NCI-H524 treated with DMSO at 0.1 percent for 48 hours (cell line): ENCODE results near the gene PTH1R.
"Not testable (repeated sequence)": the region's sequence is repeated elsewhere in the genome, so short reads cannot be mapped to it uniquely, and the experiment has no call there.

Experiments used
- DNase-seq: peaks from one replicate; lab custom pipeline; 2025; lab: John Stamatoyannopoulos, UW

The PTH1R gene

GRCh38 chr3:46899151-46900006 is 21.9 kb downstream of the PTH1R start:
- no peak for DNase-seq

GRCh38 chr3:46900007-46900292 is 22.4 kb downstream of the PTH1R start:
- no peak for DNase-seq

- no peak for DNase-seq
Measured at GRCh38 chr3:46900356-46900755, 22.8 kb downstream of the PTH1R start.

GRCh38 chr3:46901061-46901460 is 23.5 kb downstream of the PTH1R start:
- no peak for DNase-seq

DNA sequence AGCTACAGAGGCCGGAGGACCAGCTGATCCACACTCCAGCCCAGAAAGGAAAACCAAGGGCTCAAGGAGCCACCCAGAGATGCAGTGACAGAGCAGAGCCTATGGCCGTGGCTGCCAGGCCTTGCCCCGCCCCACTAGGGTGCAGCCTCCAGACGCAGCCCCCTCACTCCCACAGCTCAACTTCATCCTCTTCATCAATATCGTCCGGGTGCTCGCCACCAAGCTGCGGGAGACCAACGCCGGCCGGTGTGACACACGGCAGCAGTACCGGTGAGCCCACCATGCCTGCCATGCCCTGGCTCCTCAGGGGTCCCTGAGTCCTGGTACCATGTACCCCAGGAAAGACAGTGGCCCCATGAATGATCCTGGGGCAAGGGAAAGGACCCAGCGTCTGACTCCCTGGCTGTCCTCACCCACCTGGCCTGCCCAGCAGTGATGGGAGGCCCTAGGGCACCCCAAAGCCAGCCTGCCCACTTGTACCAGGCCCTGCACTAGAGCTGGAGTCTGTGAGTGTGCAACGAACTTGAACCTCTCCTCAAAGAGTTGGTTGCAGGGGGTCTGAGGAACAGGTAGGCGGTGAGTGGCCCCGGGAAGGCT is 24.2 kb downstream of the PTH1R start:
- DNase-seq, result no peak

- no peak for DNase-seq
Measured at GRCh38 chr3:46902188-46902631, 24.7 kb downstream of the PTH1R start.

DNA sequence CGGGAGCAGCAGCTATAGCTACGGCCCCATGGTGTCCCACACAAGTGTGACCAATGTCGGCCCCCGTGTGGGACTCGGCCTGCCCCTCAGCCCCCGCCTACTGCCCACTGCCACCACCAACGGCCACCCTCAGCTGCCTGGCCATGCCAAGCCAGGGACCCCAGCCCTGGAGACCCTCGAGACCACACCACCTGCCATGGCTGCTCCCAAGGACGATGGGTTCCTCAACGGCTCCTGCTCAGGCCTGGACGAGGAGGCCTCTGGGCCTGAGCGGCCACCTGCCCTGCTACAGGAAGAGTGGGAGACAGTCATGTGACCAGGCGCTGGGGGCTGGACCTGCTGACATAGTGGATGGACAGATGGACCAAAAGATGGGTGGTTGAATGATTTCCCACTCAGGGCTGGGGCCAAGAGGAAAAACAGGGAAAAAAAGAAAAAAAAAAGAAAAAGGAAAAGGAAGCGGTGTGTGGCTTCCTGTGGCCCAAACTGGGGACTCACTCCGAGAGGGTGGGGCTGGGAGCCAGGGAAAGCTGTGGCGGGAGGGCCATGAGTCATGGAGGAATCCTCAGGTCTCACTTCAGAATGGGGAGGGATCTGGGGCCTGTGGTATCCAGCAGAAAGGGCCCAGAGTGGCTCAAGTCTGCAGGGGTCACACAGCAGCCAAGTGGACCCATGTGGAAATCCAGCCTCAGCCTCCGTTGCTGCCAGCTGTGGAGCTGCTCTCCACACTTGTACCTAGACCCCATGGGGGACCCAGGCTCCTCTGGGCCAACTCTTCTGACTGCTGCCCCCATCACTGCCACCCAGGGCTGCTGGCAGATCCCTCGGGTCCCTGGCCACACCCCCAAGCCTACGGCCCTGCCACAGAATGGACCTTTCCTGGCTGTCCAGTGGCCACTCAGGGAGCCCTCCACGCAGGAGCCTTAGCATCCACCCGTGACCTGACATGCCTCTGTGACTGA is 26.1 kb downstream of the PTH1R start:
- no peak for DNase-seq

DNA sequence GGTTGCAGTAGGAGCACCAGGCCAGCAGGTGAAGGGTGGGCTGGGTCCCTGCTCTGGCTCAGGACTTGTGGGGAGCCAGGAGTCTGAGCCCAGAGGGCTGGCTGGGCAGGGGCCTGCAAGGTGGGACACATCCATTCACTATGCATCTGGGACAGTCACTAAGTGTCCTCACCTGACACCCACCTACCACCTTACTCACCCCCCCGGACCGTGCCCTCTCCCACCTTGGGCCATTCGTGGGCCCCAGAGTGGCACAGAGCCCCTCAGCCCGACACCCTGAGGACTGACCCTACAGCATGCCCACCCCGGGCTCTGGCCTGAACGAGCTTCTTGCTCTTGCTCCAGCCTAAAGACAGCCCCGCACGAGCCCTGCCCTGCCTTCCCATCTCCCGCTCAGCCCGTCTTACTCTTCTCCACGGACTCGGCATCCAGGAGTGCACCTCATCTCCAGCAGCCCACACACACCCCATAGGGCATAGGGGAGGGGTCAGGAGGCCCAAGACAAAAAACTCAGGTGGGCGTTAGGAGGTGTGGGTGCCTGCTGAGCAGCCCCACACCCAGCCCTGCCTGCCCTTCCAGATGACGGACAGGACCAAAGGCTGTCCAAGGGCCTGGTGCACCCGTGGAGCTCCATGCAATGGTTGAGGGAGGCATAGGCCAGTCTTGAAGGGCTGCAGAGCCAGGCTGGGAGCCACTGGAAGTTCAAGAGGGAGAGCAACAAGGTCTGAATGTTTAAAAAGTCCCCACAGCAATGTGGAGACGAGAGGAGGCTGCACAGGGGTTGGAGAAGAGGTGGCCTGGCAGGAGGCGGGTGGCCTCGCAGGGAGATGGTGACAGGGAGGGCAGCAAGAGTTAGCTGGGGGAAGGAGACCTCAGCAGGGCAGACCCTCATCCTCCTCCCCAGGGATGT is 27.0 kb downstream of the PTH1R start:
- DNase-seq, result no peak

DNA sequence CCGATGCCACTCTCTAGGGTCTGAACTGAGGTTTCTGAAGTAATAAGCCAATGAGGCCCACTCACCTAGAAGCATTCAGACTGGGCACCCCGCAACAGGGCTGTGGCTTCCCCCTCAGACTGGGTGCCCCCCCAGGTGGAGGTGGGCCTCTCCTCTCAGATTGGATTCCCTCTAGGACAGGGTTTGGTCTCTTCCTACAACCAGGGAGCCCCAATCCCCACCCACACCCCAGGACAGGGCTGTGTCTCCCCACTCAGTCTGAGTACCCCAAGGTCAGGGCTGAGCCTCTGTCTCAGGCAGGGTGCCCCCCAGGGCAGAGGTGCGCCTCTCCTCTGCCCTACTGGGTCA is 27.7 kb downstream of the PTH1R start:
- no peak for DNase-seq

GRCh38 chr3:46905661-46906451 is 28.3 kb downstream of the PTH1R start:
- DNase-seq, result no peak

GRCh38 chr3:46906471-46907058 is 29.0 kb downstream of the PTH1R start:
- no peak for DNase-seq

DNA sequence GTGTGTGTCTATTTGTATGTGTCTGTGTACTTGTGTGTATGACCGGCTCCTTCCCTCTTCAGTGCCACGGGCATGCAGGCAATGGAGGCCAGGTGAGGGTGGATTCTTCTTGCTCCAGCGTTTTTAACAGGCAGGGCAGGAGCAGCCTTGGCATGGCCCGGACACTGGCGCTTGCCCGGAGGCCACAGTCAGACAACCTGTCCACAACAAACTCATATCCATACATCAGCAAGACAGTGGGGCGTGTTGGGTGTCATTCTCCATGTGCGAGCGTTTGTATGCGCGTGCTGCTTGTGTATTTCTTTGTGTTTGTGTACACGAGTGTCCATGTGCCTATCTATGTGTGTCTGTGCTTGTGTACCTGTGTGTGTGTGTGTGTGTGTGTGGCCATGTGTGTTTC is 29.8 kb downstream of the PTH1R start:
- DNase-seq, result no peak

DNA sequence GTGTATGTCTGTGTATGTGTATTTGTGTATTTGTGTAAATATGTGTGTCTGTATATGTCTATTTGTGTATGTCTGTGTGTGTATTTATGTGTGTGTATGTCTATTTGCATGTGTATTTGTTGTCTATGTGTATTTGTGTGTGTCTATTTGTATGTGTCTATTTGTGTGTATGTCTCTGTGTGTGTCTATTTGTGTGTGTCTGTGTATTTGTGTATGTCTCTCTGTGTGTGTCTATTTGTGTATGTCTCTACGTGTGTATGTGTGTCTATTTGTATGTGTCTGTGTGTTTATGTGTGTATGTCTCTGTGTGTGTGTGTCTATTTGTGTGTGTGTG is 30.4 kb downstream of the PTH1R start:
- DNase-seq, result no peak

DNA sequence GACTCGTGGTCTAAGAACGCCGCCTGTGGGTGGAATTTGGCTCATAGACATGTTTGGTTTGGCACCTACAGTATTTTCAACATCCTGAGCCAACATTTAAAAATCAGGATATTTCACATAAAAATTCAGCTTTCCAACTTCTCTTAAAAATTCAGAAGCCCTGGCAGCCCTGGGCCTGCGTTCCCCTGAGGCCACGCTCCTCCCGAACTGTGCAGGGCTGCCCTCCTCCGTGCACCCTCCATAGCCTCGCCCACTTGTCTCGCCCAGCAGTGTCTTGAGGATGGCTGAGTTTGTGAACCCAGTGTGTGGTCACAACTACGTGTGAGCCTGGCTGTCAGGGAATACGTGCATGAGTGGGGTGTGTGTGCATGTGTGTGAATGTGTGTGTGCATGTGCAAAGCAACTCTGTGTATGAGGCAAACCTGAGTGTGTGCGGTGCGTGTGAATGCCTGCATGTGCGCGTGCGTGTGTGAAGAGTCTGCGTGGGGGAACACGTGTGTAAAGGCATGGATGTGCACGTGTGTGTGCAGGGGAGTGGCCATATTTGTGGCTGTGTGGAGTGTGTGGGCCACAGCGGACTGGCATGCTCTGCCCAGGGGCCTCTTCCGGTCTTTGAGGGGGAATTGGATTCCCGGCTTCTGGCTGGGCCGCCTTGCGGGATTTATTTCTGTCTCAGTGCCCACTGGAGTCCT is 30.9 kb downstream of the PTH1R start:
- no peak for DNase-seq

- DNase-seq, result no peak
Measured at GRCh38 chr3:46908986-46909534, 31.5 kb downstream of the PTH1R start.

DNA sequence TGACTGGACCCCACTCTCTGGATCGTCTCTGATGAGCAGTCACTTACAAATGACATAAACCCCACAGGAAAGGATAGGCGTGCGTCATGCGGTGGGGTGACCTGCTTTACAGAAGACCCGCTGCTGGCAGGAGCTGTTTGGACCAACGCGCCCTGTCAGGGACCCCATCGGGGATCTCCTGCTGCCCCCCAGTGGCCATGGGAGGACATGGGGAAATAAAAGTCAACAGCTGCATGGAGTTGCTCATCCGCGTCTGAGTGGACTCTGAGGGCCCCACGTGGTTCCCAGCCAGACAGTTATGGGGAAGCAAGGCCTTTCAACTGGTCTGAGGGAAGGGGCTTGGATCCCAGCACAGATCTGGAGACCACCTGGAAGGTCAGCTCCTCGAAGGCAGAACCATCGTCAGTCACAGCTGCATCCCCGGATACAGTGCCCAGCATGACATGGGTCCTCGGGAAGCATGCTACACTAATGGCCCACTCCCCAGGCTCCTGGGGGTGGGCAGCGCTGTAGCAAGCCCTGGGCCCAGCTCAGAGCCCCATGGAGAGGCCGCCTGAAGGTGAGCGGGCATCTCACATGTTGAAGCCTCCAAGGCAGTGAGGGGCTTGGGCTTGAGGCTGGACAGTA is 32.1 kb downstream of the PTH1R start:
- DNase-seq, result peak; percentile 66

DNA sequence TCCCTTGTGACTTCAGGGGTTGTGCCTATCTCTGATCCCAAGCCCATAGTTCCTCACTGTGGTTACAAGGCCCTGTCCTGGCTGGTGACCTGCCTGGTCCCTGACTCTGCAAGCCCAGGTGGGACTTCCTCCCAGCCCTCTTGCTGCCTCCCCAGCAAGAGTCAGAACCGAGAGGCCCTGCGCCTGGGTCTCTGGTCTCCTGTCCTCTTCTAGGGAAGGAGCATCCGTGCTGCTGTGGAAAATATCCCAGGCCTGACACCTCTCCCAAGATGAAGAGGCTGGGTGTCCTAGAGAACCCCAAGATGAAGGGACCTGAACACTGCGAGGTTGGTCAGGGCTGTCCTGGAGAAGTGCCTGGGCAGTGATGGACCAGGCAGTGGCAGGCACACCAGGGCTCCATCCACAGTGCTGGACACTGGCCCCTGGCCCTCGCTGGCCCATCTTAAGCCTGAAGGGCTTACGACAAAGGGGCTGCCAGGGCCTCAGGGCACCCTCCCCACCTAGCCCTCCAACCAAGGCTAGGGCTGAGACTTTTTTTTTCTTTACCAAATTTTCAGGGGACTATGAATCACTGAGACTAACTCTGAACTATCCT is 32.7 kb downstream of the PTH1R start:
- no peak for DNase-seq

GRCh38 chr3:46910914-46911313 is 33.4 kb downstream of the PTH1R start:
- DNase-seq, result not testable (repeated sequence)

DNA sequence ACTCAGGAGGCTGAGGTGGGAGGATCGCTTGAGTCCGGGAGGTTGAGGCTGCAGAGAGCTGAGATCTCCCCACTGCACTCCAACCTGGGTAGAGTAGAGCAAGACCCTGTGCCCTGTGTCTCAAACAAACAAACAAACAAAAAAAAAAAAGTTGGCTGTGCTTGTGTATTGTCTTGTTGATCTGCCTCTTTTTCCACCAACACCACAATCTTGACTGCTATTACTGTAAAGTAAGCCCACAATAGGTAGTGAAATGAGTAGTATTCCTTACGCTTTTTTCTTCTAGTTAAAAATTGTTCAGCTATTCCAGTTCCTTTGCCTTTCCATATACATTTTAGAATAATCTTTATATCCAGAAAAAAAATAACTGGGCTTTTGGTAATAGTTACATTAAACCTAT is 35.5 kb downstream of the PTH1R start:
- no peak for DNase-seq
